Fibroblast of lung (primary cell): ENCODE data around the gene TRAPPC2L.

Source experiments
- CTCF ChIP-seq, 2 donors: IDR thresholded peaks in 1 of 2; conservative IDR thresholded peaks in 1 of 2; 1 replicate in 1 of 2; 2 replicates in 1 of 2; pipeline ENCODE4 v1.5.1; 2011 to 2012; ENCODE audit warnings: low read length in 2 of 2, control low read depth in 1 of 2, inconsistent platforms in 1 of 2, low read depth in 1 of 2, mild to moderate bottlenecking in 1 of 2
- EZH2 ChIP-seq: IDR thresholded peaks from 2 replicates; pipeline ENCODE4 v1.5.1; 2012; ENCODE audit warnings: low read length, control low read depth, mild to moderate bottlenecking; ENCODE audit errors: missing control alignments

GRCh38 chr16:88901718-88902337 is 44.9 kb downstream of the TRAPPC2L start:
- TF ChIP-seq EZH2 (no peak), CTCF (conservative IDR thresholded peaks at IDR 0.05 in 1 of 2, IDR thresholded peaks at IDR 0.05 in 1 of 2; ENCODE audit: low read depth in 1 of 2, low read length in 2 of 2) (no peak)
